ENCODE measurements around the gene FARP2.

DNA sequence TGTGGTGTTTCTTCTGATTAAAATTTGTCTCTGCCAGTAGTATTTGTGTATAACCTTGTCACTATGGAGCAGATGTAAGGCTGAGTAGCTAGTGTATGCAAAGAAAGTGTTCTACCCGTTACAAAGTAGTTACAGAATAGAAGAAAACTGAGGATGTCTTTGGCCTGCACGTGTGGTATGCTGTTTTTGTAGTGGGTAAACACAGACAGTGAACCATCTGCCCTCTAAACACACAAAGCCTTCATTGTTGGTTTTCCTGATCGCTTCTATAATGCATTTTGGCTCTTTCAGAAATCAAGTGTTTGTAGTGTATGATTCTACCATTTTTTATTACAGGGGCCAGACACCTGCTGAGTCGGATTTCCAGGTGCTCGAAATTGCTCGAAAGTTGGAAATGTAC is 61.5 kb downstream of the FARP2 start:
- TF ChIP-seq POLR2A (IDR thresholded peaks at IDR 0.05) = no peak
- TF ChIP-seq, protein P1, sequence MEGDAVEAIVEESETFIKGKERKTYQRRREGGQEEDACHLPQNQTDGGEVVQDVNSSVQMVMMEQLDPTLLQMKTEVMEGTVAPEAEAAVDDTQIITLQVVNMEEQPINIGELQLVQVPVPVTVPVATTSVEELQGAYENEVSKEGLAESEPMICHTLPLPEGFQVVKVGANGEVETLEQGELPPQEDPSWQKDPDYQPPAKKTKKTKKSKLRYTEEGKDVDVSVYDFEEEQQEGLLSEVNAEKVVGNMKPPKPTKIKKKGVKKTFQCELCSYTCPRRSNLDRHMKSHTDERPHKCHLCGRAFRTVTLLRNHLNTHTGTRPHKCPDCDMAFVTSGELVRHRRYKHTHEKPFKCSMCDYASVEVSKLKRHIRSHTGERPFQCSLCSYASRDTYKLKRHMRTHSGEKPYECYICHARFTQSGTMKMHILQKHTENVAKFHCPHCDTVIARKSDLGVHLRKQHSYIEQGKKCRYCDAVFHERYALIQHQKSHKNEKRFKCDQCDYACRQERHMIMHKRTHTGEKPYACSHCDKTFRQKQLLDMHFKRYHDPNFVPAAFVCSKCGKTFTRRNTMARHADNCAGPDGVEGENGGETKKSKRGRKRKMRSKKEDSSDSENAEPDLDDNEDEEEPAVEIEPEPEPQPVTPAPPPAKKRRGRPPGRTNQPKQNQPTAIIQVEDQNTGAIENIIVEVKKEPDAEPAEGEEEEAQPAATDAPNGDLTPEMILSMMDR (IDR thresholded peaks at IDR 0.05) = no peak
- TF ChIP-seq EP300 (IDR thresholded peaks at IDR 0.05) = no peak
